SU-DHL-6 (cell line): ENCODE results near the gene AARS2.

ENCODE experiments used
- CTCF ChIP-seq: fragments of 200-600 bp; sonication (generic); IDR thresholded peaks from one replicate; pipeline ENCODE4 v1.5.1; 2017; ENCODE audit warnings: antibody characterized with exemption, mild to moderate bottlenecking, low read length, moderate library complexity; ENCODE audit not compliant: insufficient read depth, poor library complexity, severe bottlenecking
- EZH2phosphoT487 ChIP-seq: fragments of 200-600 bp; sonication (generic), shearing (Covaris generic); conservative IDR thresholded peaks from 2 replicates; pipeline ENCODE4 v1.6.1; 2018; ENCODE audit warnings: mild to moderate bottlenecking, antibody characterized with exemption, low read length, moderate library complexity, mixed read lengths

GRCh38 chr6:44278315-44278714 is 34.8 kb downstream of the AARS2 start:
- TF ChIP-seq CTCF (no peak), EZH2phosphoT487 (no peak)
